Activated CD4-positive, alpha-beta memory T cell treated with anti-CD3 and anti-CD28 coated beads for 36 hours (primary cell): Measurements from ENCODE around the gene ACSF3. TPM values are rescaled to one million over a fixed set of nuclear protein-coding genes. Genes with fewer than 3 reads are reported as not detected.
"Not testable (repeated sequence)": the region's sequence is repeated elsewhere in the genome, so short reads cannot be mapped to it uniquely, and the experiment has no call there.

ENCODE experiments used
- CTCF ChIA-PET: fragments of 350-600 bp; sonication (Branson Sonifier 250); formaldehyde crosslinking; loops from one replicate; lab custom pipeline; 2021; ENCODE audit warnings: antibody characterized with exemption, inconsistent platforms; lab: Charles Lee
- POLR2A ChIA-PET: fragments of 350-600 bp; sonication (Branson Sonifier 250); formaldehyde crosslinking; loops from one replicate; lab custom pipeline; 2021; ENCODE audit warnings: antibody characterized with exemption; lab: Charles Lee
- DNase-seq: peaks from one replicate; pipeline ENCODE4 v3.0.0-alpha.2; 2020
- H3K27ac Mint-ChIP-seq: one replicate; pipeline ENCODE4 v1.8.0; 2021; ENCODE audit warnings: mixed read lengths
- H3K27me3 Mint-ChIP-seq: one replicate; pipeline ENCODE4 v1.8.0; 2021; ENCODE audit warnings: mixed read lengths
- H3K36me3 Mint-ChIP-seq: one replicate; pipeline ENCODE4 v1.8.0; 2021; ENCODE audit warnings: mixed read lengths
- H3K4me1 Mint-ChIP-seq: one replicate; pipeline ENCODE4 v1.8.0; 2021; ENCODE audit warnings: low read depth, mixed read lengths
- H3K4me3 Mint-ChIP-seq: one replicate; pipeline ENCODE4 v1.8.0; 2021; ENCODE audit warnings: mild to moderate bottlenecking, mixed read lengths
- H3K9me3 Mint-ChIP-seq: one replicate; pipeline ENCODE4 v1.8.0; 2021; ENCODE audit warnings: mixed read lengths
- intact Hi-C: fragments of 100-400 bp; cut with micrococcal nuclease; formaldehyde crosslinking; loops from one replicate; pipeline ENCODE4 v1.15.1; 2023
- total RNA-seq, 2 experiments: library from RNA; stranded (reverse); gene quantifications; one replicate each; pipeline ENCODE4 v1.2.3, GENCODE V29; 2021

The ACSF3 gene
- total RNA-seq, 2 experiments from 2014 or later = 36.1 to 37.3 TPM

DNA sequence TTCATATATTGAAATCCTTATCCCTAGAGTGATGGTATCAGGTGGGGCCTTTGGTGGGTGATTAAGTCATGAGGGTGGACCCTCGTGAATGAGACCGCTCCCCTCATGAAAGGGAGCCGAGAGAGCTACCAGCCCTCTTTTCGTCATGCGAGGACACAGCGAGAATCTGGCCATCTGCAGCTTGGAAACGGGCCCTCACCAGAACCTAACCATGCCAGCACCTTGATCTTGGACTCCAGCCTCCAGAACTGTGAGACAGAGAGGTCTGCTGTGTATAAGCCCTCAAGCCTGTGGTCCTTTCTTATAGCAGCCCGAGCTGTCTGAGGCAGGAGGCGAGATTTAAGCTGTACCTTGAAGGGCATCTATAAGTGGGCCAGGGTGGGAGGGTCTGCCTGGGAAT, 23.7 kb upstream of the ACSF3 start:
- ChIA-PET CTCF (no interaction called here), POLR2A (no interaction called here)
- no peak overlapping the region for H3K27ac Mint-ChIP-seq
- intact Hi-C loops = no loop called here
- H3K27me3 Mint-ChIP-seq = no peaks in the 10 kb centered on the region
- H3K4me1 Mint-ChIP-seq = no peaks in the 10 kb centered on the region
- DNase-seq = no peak
- H3K4me3 Mint-ChIP-seq = no peak overlapping the region
- H3K9me3 Mint-ChIP-seq = no peaks in the 10 kb centered on the region
- H3K36me3 Mint-ChIP-seq = no peaks in the 10 kb centered on the region

DNA sequence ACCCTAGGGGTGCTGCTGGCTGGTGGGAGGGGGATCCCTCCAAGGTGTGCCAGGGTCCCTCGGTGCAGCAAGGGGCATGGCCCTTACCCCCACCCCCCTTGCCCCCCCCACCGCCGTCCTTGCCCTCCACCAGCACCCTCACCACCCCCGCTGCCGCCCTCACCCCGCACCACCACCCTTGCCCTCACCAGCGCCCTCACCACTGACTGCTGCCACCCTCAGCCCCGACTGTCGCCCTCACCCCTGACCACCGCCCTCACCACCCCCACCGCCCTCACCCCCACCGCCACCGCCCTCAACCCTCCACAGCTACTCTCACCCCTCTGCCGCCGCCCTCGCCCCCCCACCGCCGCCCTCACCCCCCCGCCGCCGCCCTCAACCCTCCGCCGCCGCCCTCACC, 23.1 kb upstream of the ACSF3 start:
- H3K4me3 Mint-ChIP-seq = no peak overlapping the region
- no peak overlapping the region for H3K27ac Mint-ChIP-seq
- H3K9me3 Mint-ChIP-seq = peaks cover 2% of the 10 kb centered on the region
- no peaks in the 10 kb centered on the region for H3K27me3 Mint-ChIP-seq
- POLR2A ChIA-PET = no interaction called here
- H3K36me3 Mint-ChIP-seq = no peaks in the 10 kb centered on the region
- intact Hi-C loops = no loop called here
- CTCF ChIA-PET = no interaction called here
- H3K4me1 Mint-ChIP-seq = no peaks in the 10 kb centered on the region
- no peak for DNase-seq

DNA sequence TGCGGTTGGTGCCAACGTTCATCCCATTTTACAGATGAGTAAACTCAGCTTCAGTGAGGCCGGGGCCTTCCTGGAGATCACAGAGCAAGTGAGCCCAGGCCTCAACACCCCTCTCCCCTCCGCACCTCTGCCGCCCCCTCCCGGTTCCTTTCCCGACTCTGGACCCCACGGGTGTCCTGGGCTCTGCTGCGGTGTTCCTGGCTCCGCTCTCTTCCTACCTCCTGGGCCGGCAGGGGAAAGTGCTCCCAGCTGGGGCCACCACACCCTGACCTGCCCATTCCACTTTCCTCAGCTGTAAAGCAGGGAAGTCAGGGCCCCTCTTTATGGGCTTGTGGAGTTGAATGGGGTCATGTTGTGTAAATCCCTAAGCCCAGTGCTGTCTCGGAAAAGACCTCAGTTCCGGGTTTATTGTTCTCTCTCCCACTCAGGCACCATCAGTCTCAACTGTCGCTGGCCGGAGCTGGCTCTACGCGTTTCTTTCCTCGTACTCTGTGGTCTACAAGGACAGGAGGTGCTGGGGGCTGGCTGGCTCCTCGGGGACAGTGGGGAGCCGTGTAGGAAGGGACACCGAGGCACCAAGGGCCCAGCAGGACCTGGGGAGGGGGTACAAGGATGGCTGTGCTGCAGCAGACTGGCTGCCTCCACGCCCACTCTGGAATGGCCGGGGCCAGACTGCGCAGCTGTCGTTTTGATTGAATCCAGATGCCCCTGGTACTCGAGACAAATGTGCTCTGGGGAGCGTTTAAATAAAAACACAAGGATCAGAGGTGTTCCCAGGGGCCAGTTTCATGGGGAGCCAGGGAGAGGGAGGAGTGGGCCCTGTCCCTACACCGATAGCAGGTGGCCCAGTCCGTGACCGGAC, 21.7 kb upstream of the ACSF3 start:
- POLR2A ChIA-PET = no interaction called here
- intact Hi-C loops = no loop called here
- no peaks in the 10 kb centered on the region for H3K4me1 Mint-ChIP-seq
- CTCF ChIA-PET = no interaction called here
- H3K27me3 Mint-ChIP-seq = no peaks in the 10 kb centered on the region
- no peaks in the 10 kb centered on the region for H3K36me3 Mint-ChIP-seq
- no peak for DNase-seq
- H3K9me3 Mint-ChIP-seq = peaks cover 6% of the 10 kb centered on the region
- H3K27ac Mint-ChIP-seq = no peak overlapping the region
- H3K4me3 Mint-ChIP-seq = no peak overlapping the region

DNA sequence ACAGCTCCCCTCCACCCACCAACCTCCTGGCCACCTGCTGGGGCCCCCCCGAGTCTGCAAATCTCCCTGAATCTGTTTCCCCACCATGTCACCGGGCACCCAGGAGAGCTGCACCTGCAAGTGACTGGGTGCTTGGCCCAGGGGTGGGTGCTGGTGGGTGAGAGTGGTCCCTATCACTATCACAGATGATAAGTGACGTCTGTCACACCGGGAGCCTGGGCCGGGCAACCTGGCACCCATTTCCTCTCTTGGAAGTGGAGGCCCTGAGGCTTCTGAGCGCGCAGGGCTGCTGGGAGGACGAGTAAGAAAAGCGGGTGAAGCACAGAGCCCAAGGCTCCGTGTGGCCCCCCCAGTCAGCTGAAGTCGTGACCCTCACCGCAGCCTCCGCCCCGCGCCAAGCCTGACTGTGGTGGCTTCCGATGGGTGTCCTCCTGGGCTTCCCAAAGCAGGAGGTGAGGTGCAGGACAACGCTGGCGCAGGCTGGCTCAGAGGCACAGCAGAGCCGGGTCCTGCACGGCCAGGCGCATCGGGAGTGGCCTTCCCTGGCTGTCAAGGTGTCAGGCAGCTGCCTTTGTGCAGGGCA, 21.0 kb upstream of the ACSF3 start:
- POLR2A ChIA-PET = no interaction called here
- no peak overlapping the region for H3K27ac Mint-ChIP-seq
- CTCF ChIA-PET = no interaction called here
- DNase-seq = no peak
- H3K9me3 Mint-ChIP-seq = peaks cover 6% of the 10 kb centered on the region
- no peaks in the 10 kb centered on the region for H3K4me1 Mint-ChIP-seq
- H3K27me3 Mint-ChIP-seq = no peaks in the 10 kb centered on the region
- no peaks in the 10 kb centered on the region for H3K36me3 Mint-ChIP-seq
- H3K4me3 Mint-ChIP-seq = no peak overlapping the region
- intact Hi-C loops = no loop called here

DNA sequence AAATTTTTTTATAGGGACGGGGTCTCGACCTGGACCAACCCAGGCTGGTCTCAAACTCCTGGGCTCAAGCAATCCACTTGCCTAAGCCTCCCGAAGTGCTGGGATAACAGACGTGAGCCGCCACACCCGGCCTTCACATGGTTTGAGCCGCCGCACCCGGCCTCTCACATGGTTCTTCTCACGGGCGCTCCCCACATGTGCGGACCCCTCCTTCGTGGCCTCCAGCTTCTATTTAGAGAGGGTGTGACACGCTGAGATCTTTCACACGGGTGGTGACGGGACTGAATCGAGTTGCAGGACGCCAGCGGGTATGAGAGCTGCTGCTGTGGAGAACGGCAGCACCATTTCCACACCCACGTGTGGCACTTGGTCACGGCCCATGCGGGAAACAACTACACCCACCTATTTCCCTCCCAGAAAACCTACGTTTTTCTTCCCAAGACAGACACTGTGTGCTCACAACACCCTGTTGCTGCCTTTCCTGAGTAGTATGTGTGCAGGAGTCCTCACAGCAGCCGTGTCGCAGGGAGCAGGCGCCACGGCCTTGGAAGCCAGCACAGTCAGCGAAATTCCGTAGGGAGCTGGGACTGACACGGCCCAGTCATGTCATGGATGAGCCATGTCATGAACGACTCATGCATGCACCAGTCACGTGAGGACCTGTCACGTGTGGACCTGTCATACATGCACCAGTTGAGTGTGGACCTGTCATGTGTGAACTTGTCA, 20.1 kb upstream of the ACSF3 start:
- Mint-ChIP-seq H3K9me3 (peaks cover 6% of the 10 kb centered on the region), H3K36me3 (no peaks in the 10 kb centered on the region), H3K27ac (no peak overlapping the region), H3K27me3 (no peaks in the 10 kb centered on the region), H3K4me3 (no peak overlapping the region), H3K4me1 (no peaks in the 10 kb centered on the region)
- CTCF ChIA-PET = no interaction called here
- POLR2A ChIA-PET = interaction anchor here (0.6 kb wide), 1 partner anchor 14 kb away, joined by 3 read pairs; no protein-coding TSS in a partner anchor
- intact Hi-C loops = no loop called here
- DNase-seq = no peak

DNA sequence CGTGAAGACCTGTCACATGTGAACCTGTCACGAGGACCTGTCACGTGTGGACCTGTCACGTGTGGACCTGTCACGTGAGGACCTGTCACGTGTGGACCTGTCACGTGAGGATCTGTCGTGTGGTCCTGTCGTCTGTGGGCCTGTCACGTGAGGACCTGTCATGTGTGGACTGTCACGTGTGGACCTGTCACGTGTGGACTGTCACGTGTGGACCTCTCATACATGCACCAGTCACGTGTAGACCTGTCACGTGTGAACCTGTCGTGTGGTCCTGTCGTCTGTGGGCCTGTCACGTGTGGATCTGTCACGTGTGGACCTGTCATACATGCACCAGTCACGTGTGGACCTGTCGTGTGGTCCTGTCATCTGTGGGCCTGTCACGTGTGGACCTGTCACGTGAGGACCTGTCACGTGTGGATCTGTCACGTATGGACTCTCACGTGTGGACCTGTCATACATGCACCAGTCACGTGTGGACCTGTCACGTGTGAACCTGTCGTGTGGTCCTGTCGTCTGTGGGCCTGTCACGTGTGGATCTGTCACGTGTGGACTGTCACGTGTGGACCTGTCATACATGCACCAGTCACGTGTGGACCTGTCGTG, 19.5 kb upstream of the ACSF3 start:
- H3K36me3 Mint-ChIP-seq, CTCF ChIA-PET, POLR2A ChIA-PET, H3K27ac Mint-ChIP-seq, intact Hi-C loops, H3K4me3 Mint-ChIP-seq, H3K4me1 Mint-ChIP-seq, H3K9me3 Mint-ChIP-seq, DNase-seq, H3K27me3 Mint-ChIP-seq: not testable (repeated sequence)

DNA sequence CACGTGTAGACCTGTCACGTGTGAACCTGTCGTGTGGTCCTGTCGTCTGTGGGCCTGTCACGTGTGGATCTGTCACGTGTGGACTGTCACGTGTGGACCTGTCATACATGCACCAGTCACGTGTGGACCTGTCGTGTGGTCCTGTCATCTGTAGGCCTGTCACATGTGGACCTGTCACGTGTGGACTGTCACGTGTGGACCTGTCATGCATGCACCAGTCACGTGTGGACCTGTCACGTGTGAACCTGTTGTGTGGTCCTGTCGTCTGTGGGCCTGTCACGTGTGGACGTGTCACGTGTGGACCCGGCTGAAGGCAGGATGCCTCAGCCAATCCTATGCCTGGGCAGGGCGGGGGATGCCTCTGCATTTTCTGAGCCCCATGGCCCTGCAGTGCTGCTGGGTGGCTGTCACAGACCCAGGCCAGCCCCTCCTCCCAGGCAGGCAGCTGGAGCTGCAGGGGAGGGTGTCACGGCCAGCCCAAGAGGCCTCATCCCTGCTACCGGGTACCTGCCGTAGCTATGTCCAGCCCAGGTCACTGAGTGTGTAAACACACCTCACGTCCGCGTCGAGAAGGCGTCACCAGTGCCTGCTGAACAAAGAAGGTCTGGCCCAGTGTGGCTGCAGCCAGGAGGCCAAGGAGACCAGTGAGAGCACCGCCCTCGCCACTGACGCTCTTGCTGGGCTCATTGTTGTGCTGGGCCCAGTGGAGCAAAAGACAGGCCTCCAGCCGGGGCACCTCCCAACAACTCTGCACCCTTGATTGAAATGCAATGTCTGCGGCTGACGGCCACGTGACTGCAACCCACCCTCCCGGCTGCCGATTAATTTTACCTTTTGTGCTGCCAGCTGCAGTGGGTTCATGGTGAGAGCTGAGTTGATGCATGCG, 18.6 kb upstream of the ACSF3 start:
- no peak for DNase-seq
- H3K9me3 Mint-ChIP-seq = peaks cover 6% of the 10 kb centered on the region
- H3K27me3 Mint-ChIP-seq = no peaks in the 10 kb centered on the region
- CTCF ChIA-PET = no interaction called here
- H3K27ac Mint-ChIP-seq = no peak overlapping the region
- no peaks in the 10 kb centered on the region for H3K4me1 Mint-ChIP-seq
- POLR2A ChIA-PET = no interaction called here
- intact Hi-C loops = no loop called here
- H3K4me3 Mint-ChIP-seq = no peak overlapping the region
- H3K36me3 Mint-ChIP-seq = no peaks in the 10 kb centered on the region

DNA sequence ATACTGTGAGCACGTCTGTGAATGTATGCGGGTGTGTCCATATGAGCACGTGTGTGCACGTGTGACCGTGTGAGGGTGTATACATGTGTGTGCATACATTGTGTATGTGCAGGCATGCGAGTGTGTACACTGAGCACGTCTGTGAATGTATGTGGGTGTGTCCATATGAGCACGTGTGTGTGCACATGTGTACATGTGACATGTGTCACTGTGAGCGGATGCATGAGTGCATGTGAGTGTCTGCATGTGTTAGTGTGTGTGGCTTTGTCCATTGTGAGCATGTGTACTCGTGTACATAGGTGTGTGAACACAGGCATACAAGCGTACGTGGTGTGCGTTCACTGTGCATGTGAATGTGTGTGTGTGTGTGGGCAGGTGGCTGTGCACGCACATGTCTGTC, 17.5 kb upstream of the ACSF3 start:
- POLR2A ChIA-PET = no interaction called here
- DNase-seq = no peak
- Mint-ChIP-seq H3K27ac (no peak overlapping the region), H3K4me3 (no peak overlapping the region), H3K27me3 (no peaks in the 10 kb centered on the region), H3K9me3 (peaks cover 6% of the 10 kb centered on the region), H3K4me1 (no peaks in the 10 kb centered on the region), H3K36me3 (no peaks in the 10 kb centered on the region)
- intact Hi-C loops = no loop called here
- CTCF ChIA-PET = no interaction called here

DNA sequence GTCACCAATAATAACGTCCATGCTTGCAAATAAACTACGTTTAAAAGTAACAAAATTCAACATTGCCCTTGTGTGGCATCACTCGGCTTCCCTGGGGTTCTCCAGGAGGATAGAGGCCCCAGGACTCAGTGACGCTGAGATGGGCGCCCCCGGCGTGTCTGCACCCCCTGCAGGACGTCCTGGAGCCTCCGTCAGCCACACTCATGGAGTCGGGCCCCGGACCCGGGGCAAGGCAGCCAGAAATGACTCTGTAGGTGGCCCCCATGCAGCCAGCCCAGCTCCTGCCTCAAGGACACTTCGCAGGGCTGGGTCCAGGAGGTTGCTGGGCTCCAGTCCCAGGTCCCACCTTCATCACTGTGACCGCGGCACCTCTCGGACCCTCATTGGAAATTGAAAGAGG, 16.6 kb upstream of the ACSF3 start:
- H3K36me3 Mint-ChIP-seq = no peaks in the 10 kb centered on the region
- ChIA-PET CTCF (no interaction called here), POLR2A (no interaction called here)
- peaks cover 6% of the 10 kb centered on the region for H3K9me3 Mint-ChIP-seq
- no peak overlapping the region for H3K27ac Mint-ChIP-seq
- intact Hi-C loops = no loop called here
- H3K4me3 Mint-ChIP-seq = no peak overlapping the region
- H3K27me3 Mint-ChIP-seq = no peaks in the 10 kb centered on the region
- no peaks in the 10 kb centered on the region for H3K4me1 Mint-ChIP-seq
- no peak for DNase-seq

DNA sequence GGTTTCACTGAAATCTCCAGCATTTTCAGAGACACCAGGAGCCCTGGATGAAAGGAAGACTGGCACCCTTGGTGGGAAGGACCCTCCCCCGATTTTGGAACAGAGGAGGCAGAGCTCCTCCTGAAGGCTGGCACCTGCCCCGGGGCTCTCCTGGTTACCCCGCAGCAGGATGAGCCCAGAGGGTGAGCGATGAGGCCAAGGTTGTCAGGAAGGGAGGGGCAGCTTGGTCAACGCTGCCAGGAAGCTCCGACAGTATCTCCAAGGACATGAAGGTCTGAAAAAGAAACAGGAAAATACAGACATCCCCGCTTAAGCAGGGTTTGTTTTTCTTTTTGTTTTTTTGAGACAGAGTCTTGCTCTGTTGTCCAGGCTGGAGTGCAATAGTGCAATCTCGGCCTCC, 15.5 kb upstream of the ACSF3 start:
- Mint-ChIP-seq H3K9me3 (peaks cover 6% of the 10 kb centered on the region), H3K27ac (no peak overlapping the region), H3K4me3 (no peak overlapping the region), H3K4me1 (no peaks in the 10 kb centered on the region), H3K36me3 (no peaks in the 10 kb centered on the region), H3K27me3 (no peaks in the 10 kb centered on the region)
- POLR2A ChIA-PET = no interaction called here
- CTCF ChIA-PET = no interaction called here
- DNase-seq = no peak
- intact Hi-C loops = no loop called here

DNA sequence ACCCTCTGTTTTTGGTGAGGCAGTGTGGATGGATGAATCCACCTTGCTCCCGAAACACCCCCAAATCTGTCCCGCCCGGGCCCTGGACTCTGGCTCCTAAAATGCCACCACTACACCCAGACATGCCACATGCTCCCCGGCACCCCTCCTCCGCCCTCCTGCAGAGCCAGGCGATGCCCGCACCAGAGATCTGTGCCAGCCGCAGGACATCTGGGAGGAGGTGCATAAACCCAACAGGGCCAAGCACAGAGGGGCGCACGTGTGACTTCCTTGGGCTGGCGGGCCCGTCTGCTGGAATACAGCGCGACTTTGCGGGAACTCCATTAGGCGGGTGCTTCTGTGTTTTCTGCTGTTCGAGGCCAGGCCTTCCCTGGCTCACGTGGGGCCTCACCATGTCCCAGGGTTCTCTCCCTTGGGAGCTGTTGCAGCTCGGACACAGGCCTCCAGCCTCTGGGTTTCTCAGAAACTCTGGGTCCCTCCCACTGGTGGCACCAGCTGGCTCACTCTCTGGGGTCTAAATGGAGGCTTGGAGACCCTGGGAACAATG, 14.1 kb upstream of the ACSF3 start:
- no peak for DNase-seq
- intact Hi-C loops = no loop called here
- Mint-ChIP-seq H3K4me1 (peaks cover 2% of the 10 kb centered on the region), H3K9me3 (peaks cover 6% of the 10 kb centered on the region), H3K27me3 (no peaks in the 10 kb centered on the region), H3K4me3 (no peak overlapping the region), H3K36me3 (no peaks in the 10 kb centered on the region), H3K27ac (no peak overlapping the region)
- POLR2A ChIA-PET = no interaction called here
- CTCF ChIA-PET = no interaction called here
